ENCODE results near the gene AURKA.

- no peak for TF ChIP-seq CTCF (conservative IDR thresholded peaks at IDR 0.05; ENCODE audit: low read length)
- no peak for TF ChIP-seq EZH2phosphoT487 (IDR thresholded peaks at IDR 0.05; ENCODE audit: borderline replicate concordance, low read depth, low read length)
Observed at GRCh38 chr20:56373942-56374341, 18.1 kb downstream of the AURKA start.

Data from OCI-LY7 (cell line).